Heart right ventricle (tissue), 16 donors: ENCODE results near the gene RIMKLB. TPM values are rescaled to one million over a fixed set of nuclear protein-coding genes. Genes with fewer than 3 reads are reported as not detected.

Source experiments
- ATAC-seq, 8 donors: fragments of 200-7000 bp; cut with Tn5 transposase; one replicate each; pipeline ENCODE4 v1.9.1; 2020; ENCODE audit warnings: mild to moderate bottlenecking in 8 of 8, moderate library complexity in 8 of 8, moderate number of reproducible peaks in 1 of 8
- DNase-seq, 2 donors: peaks; one replicate each; pipeline ENCODE4 v3.0.0-alpha.2; 2020
- H3K27ac ChIP-seq, 10 donors: fragments of 200-600 bp; sonication (generic) in 2 of 10; one replicate each; pipeline versions ENCODE4 v1.5.0 to v1.8.0; 2020 to 2022; ENCODE audit warnings: mild to moderate bottlenecking in 3 of 10
- H3K27me3 ChIP-seq, 7 donors: fragments of 200-600 bp; one replicate each; pipeline ENCODE4 v1.8.0; 2021 to 2022; ENCODE audit warnings: mild to moderate bottlenecking in 2 of 7
- H3K36me3 ChIP-seq, 9 donors: fragments of 200-600 bp; sonication (generic) in 1 of 9; one replicate each; pipeline versions ENCODE4 v1.5.0 to v1.8.0; 2020 to 2022; ENCODE audit warnings: mild to moderate bottlenecking in 2 of 9
- H3K4me1 ChIP-seq, 9 donors: fragments of 200-600 bp; sonication (generic) in 1 of 9; one replicate each; pipeline versions ENCODE4 v1.5.0 to v1.8.0; 2020 to 2022; ENCODE audit warnings: mild to moderate bottlenecking in 4 of 9
- H3K4me3 ChIP-seq, 10 donors: fragments of 200-600 bp; sonication (generic) in 2 of 10; one replicate each; pipeline versions ENCODE4 v1.5.0 to v1.8.0; 2020 to 2022; ENCODE audit warnings: mild to moderate bottlenecking in 7 of 10, moderate library complexity in 2 of 10
- H3K9me3 ChIP-seq, 11 donors: fragments of 200-600 bp in 10 of 11; sonication (generic) in 2 of 11; one replicate each; pipeline versions ENCODE4 v1.5.0 to v1.8.0; 2013 to 2022; ENCODE audit warnings: mild to moderate bottlenecking in 2 of 11, control low read depth in 1 of 11, moderate library complexity in 1 of 11
- CTCF ChIP-seq, 9 donors: fragments of 200-600 bp; sonication (generic) in 2 of 9; IDR thresholded peaks; one replicate each; pipeline versions ENCODE4 v1.5.0 to v1.8.0; 2021 to 2022; ENCODE audit warnings: antibody characterized with exemption in 9 of 9, mild to moderate bottlenecking in 5 of 9, moderate library complexity in 1 of 9
- WGBS, 2 donors: extraction: QIAGEN DNeasy Blood & Tissue Kit; methylation state at CpG; one replicate each; pipeline ENCODE4 v1.1.7; 2013; ENCODE audit warnings: inconsistent platforms in 1 of 2; 5-methylcytosine and 5-hydroxymethylcytosine counted together
- intact Hi-C, 10 donors: fragments of 100-400 bp; cut with DNase I; formaldehyde crosslinking; loops; one replicate each; pipeline versions ENCODE4 v1.11.1 to v1.14.2; 2022
- polyA plus RNA-seq, 2 donors: library from polyadenylated mRNA; stranded (reverse); fragments of 200-250 nt; gene quantifications; one replicate each; pipeline ENCODE4 v1.2.3, GENCODE V29; 2013
- total RNA-seq, 10 donors: library from RNA; stranded (reverse); fragmentation: NEBNext Ultra II Directional in 3 of 10; extraction: Animal tissue kit (Norgen Biotek cat#: 25700) in 3 of 10; gene quantifications; one replicate each; pipeline versions ENCODE4 v1.2.1 to v1.2.4, GENCODE V29; 2021 to 2023
- donor health status: Arrhythmogenic right ventricular cardiomyopathy.
- donor health status: ischemic (EF 13 %, LVEDD 7.1; RV severe dilation, severe dysfunction).
- donor health status: healthy with polysubstance abuse.
- donor health status: DM: no; HTN: yes; CAD: no.
- donor health status: DM: no; HTN: no; CAD: no.
- donor health status: ischemic (EF 25% LVEDD 6.9; RV normal size, moderate dysfunction).
- donor health status: ischemic (EF 25% LVEDD 5.7; RV mildly dilated, moderate dysfunction).
- donor health status: healthy.
- donor health status: DM: yes; HTN: yes; CAD: no.
- donor health status: Ischemic cardiomyopathy.
- donor health status: ischemic (EF 35%, LVEDD 5.7; RV mildly dilated, moderate dysfunction).
- donor health status: nonischemic (EF 11% LVEDD 7.7; RV severe dilation, severe dysfunction).
- donor health status: DM: yes; HTN: yes; CAD: no.
- donor health status: PGD.
- donor health status: ischemic (EF 29% LVEDD 5.4; RV normal size, mild dysfunction).
- donor health status: nonischemic (EF 23%, LVEDD 6.1; RV moderate dilation, normal function).

RIMKLB gene
- total and polyA plus RNA-seq, 12 donors: 7.2 to 65.9 (median 12.6) TPM

GRCh38 chr12:8696442-8697090, 1.2 kb upstream of the RIMKLB start:
- no peak for DNase-seq
- peaks cover 3 to 57% (median 35%) of the 10 kb centered on the region in 9 donors for H3K4me1 ChIP-seq
- 19 to 25% methylated on average over 6 of the region's 6 CpGs for WGBS, 2 donors
- TF ChIP-seq CTCF (IDR thresholded peaks at IDR 0.05): no peak
- peak overlapping the region in 9 of 10 donors; percentile 90 to 99 (median 94) for H3K4me3 ChIP-seq
- H3K36me3 ChIP-seq: peaks cover 0 to 3% (median 0%) of the 10 kb centered on the region in 9 donors
- H3K27ac ChIP-seq: peak overlapping the region in 9 of 10 donors; percentile 87 to 97 (median 93)
- intact Hi-C loops: no loop called here
- H3K9me3 ChIP-seq: no peaks in the 10 kb centered on the region
- H3K27me3 ChIP-seq: peaks cover 0 to 6% (median 0%) of the 10 kb centered on the region in 7 donors
- no peak for ATAC-seq

- intact Hi-C loops: no loop called here
These were observed 693 bp upstream of the RIMKLB start for GRCh38 chr12:8697120-8697475.

GRCh38 chr12:8698132-8698851, 501 bp downstream of the RIMKLB start:
- Histone ChIP-seq H3K27ac (peak overlapping the region; percentile 77 to 97 (median 92)), H3K27me3 (peaks cover 0 to 6% (median 0%) of the 10 kb centered on the region in 7 donors), H3K4me1 (peaks cover 0 to 56% (median 35%) of the 10 kb centered on the region in 9 donors), H3K9me3 (no peaks in the 10 kb centered on the region), H3K36me3 (peaks cover 0 to 3% (median 0%) of the 10 kb centered on the region in 9 donors), H3K4me3 (peak overlapping the region; percentile 90 to 99 (median 94))
- intact Hi-C loops: no loop called here
- DNase-seq: peak; percentile 58 to 70
- WGBS, 2 donors: 0% methylated on average over 60 to 83 of the region's 85 CpGs
- TF ChIP-seq CTCF (IDR thresholded peaks at IDR 0.05): no peak
- peak; percentile 43 to 83 (median 64) for ATAC-seq

More at GRCh38 chr12:8697120-8697475, 693 bp upstream of the RIMKLB start:
- ATAC-seq (peak in 7 of 8 donors; percentile 3 to 43 (median 33)), DNase-seq (peak in 1 of 2 donors; percentile 36)
- Histone ChIP-seq H3K4me3 (peak overlapping the region; percentile 71 to 99 (median 94)), H3K36me3 (peaks cover 0 to 3% (median 0%) of the 10 kb centered on the region in 9 donors), H3K27me3 (peaks cover 0 to 6% (median 0%) of the 10 kb centered on the region in 7 donors), H3K27ac (peak overlapping the region; percentile 53 to 97 (median 92)), H3K4me1 (peaks cover 3 to 60% (median 35%) of the 10 kb centered on the region in 9 donors), H3K9me3 (no peaks in the 10 kb centered on the region)
- TF ChIP-seq CTCF (IDR thresholded peaks at IDR 0.05): peak in 1 of 9 donors; percentile 9
- whole genome bisulfite sequencing, 2 donors: 0% methylated on average over 21 of the region's 21 CpGs

- no peak for ATAC-seq
- intact Hi-C loops: no loop called here
- TF ChIP-seq CTCF (IDR thresholded peaks at IDR 0.05): no peak
- H3K4me3 ChIP-seq: peak overlapping the region; percentile 90 to 99 (median 94)
- WGBS, 2 donors: 18 to 21% methylated on average over 2 of the region's 2 CpGs
- DNase-seq: no peak
- H3K4me1 ChIP-seq: peaks cover 0 to 54% (median 35%) of the 10 kb centered on the region in 9 donors
- no peaks in the 10 kb centered on the region for H3K9me3 ChIP-seq
- peak overlapping the region in 5 of 10 donors; percentile 92 to 96 (median 94) for H3K27ac ChIP-seq
- peaks cover 0 to 6% (median 0%) of the 10 kb centered on the region in 7 donors for H3K27me3 ChIP-seq
- peaks cover 0 to 3% (median 0%) of the 10 kb centered on the region in 9 donors for H3K36me3 ChIP-seq
These were observed 1.1 kb downstream of the RIMKLB start for GRCh38 chr12:8698879-8699278.
